HG02852 (cell line): ENCODE results near the gene FHOD3.
A peak's percentile ranks its signal among the peaks of the same experiment; 100 is the strongest.

Source experiments
- ATAC-seq: cut with Tn5 transposase; IDR thresholded peaks from one replicate; pipeline ENCODE4 v1.9.1; 2021; ENCODE audit warnings: mild to moderate bottlenecking, moderate library complexity; ENCODE audit not compliant: unreplicated experiment

FHOD3 gene

DNA sequence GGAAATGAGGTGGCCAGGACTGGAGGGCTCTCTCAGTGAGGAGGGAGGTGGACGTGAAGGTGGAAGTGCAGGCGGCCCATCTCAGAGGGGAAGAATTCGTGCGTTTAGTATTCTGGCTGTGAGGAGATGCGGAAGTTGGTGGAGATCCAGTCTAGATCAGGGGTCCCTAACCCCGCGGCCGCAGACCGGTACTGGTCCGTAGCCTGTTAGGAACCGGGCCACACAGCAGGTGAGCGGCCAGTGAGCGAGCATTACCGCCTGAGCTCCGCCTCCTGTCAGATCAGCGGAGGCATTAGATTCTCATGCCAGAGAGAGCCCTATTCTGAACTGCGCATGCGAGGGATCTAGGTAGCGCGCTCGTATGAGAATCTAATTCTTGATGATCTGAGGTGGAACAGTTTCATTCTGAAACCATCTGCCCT, 1.6 kb upstream of the FHOD3 start:
- no peak for ATAC-seq

DNA sequence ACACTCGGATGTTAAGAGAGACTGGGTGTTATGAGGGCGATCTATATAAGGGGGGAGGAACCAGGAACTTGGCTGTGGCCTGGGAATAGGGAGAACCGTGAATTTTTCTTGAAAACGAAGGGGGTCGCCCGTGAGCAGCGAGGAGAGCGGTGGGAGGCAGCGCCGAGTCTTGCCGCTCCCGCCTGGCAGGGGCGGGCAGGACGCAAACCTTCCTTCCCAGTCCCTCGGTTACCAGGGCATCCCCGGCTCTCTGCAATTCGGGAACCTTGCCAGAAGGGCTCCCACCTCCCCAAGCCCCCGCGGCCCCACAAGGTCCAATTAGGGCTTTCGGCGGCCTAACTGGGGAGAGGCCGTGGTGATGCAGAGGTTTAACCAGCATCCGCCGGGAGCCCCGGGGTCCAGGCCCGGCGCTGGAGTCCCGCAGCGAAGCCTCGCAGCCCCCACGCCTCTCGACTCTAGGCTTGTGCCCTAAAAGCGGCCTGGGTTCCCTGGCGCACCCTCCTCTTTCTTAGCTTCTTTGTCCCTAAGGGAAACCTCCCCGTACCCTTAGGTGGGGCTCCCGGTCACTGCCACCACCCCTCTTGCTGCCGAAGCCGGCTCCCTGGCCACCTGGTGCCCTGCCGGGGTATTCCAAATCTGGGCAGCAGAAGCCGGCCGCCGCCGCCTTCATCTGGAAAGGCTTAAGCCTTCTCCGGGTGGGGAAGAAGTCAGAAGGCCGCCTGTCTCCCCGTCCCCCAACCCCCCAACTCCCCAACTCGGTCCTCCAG, 680 bp upstream of the FHOD3 start:
- ATAC-seq = peak; percentile 16

DNA sequence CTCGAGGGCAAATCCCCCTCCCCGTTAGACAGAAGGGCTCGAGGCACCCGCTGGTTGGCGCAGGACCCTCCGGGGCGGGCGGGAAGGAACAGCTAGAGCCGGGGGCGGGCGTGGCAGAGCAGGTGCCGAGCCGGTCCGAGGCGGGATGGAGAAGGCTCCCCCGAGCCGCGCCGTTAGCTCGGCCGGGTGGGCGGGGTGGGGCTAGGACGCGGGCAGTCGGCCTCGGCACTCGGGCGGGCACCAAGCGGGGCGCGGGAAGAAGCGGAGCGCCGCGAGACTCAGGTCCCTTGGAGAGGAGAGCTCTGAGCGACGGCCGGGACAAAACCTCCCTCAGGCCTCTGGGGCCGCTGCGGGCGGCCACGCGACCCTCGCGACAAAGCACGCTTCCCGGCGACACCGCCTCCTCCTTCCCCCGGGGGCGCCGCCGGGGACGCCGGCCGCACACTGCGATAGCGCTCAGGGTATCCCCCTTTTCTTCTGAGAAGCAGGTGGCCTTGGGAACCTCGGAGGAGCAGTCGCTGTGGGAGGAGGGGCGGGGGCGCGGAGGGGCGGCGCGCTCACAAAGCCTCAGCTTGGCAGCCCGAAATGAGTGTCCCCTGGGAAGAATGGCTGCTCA, 721 bp downstream of the FHOD3 start:
- peak; percentile 27 for ATAC-seq

DNA sequence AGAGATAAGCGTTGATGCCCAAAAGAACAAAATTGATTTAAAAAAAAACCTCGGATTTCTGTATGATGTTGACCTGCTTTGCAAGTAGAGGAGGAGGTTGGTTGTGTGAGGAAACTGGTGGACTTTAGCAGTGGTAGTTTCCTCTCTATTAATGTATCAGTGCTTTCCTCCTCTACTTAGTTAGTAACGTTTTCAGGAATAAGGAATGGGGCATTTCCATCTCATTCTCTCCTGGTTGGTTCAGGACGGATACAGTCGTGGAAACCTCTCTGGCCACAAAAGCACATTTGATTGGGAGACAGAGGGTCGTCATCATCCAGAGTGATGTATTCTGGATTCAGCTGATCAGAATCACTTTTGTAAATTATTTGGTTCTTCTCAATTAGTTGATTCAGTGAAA, 1.5 kb downstream of the FHOD3 start:
- ATAC-seq = no peak

DNA sequence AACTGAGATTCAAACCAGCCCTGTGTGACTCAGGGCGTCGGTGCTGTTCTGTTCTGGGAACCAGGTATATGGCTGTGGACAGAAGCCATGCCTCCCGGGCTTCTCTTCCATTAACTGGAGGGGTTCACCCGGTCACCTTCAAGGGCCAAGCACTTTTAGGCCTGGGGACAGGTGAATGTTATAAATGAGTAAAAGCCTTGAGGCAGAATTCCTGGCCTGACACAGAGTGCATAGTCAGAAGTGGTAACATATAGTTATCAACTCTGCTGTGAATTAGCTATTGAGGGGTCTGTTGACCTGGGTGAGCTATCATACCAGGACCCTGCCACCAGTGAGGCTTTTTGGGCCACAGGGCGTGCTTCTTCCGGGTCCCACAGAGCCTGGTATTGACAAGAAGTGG, 2.7 kb downstream of the FHOD3 start:
- ATAC-seq = no peak

DNA sequence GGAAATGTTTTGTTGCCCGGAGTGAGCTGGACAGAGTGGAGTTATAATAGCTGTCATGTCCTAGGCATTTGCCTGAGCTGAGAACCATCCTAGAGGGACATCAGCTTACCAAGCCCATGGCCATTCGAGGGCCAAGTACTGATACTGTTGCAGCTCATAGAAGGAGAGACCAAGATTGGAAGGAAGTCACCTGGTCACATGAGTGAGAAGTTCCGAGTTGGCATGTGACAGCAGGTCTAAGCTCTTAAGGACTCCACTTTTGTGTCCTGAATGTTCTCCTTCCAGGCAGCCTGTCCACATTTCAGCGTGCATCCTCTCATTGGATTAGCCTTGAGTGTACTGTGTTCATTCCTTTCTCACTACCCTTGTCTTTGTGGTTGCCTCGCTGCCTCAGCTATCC, 4.4 kb downstream of the FHOD3 start:
- no peak for ATAC-seq

DNA sequence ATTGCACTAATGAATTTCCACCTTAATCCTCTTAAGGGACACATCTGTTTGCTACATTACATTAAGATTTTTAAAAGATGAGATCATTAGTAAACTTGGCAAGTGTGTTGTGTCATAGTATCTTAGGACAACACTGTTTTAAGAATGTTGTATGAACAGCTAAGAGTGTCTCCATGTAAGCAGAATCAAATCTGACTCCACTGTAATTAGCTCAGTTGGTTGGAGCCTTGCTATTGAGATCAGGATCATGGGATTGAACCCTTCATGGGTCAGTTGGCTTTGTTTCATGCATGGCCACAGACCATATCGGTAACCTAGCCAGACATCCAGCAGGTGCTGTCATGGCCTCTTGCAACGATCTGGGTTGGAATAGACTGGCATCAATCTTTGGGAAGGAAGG, 5.2 kb downstream of the FHOD3 start:
- ATAC-seq = no peak

DNA sequence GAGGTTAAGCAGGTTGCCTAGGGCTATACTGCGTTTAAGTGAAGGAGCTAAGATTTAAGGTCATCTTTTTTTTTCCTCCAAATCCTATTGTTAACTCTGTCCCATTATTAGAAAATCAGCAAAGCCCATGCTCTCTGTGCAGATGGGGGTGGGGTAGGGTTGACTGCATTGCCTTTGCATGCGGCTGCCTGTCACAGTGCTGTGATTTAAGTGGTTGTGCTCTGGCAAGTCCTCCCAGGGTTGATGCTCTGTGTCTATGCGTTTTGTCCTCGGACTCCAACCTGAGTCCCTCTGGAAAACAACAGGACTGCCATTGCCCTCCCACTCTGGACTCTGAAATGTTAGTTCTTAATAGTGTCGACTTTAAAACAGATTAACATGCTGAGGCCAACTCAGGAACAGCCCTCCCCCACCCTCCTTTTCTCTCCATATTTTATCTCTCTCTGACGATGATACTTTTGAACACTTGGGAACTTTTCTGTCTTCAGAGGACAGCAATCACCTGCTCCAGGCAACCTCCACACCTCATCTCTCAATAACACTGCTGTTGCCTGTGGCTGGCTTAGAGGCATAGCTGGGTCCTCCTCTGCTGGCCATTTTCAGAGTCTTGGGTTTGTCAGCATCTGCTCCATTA, 5.8 kb downstream of the FHOD3 start:
- no peak for ATAC-seq

DNA sequence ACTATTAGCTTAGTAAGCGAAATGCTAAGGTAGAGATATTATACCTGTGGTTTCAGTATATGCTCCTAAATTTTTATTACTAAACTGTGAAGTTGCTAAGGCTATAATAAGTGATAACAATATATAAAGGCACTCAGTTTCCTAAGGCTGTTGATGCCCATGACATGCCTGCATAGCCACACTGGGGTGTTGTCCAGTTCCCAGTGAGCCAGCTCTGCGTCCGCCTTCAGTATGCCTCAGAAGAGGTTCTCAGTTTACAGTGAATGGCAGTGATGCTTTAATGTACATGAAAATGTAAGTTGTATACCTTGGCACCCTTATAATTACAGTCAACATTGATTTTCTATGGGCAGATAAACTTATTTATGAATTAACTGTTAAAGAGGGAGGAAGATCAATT, 7.2 kb downstream of the FHOD3 start:
- ATAC-seq = no peak

DNA sequence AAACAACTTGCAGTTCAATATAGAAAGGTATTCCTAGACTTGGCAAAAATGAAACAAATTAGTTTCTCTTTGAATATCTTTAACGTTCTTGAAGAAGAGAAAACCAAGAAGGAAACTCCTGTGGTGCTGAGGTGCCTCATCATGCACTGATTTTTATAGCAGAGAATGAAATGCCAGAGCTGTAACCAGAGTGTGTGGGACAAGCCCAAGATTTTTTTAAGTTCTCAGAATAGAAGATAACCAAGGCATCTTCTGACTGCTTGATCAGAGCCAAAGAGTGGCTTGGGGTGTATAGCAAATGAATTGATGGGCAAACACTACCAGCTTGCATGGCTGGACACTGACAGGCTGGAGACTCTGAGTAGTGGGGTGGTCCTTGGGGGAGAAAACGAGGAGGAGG, 7.9 kb downstream of the FHOD3 start:
- no peak for ATAC-seq

DNA sequence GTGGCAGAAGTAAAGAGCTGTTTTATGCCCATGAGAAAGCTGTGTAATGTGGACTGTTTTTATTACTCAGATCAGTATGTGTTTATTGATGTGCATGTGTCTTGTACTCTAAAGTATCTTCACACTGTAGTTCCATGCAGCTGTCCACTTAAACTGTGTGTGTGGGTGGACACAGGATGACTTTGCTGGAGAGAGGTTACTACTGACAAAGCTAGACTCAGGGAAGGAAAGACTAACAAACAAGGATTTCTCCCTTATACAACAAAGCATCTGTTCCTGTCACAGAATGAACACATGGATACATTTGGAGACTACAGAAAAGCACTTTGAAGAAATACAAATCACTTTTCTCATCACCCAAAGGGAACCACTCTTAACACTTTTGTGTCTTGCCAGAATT, 10.0 kb downstream of the FHOD3 start:
- ATAC-seq = no peak

DNA sequence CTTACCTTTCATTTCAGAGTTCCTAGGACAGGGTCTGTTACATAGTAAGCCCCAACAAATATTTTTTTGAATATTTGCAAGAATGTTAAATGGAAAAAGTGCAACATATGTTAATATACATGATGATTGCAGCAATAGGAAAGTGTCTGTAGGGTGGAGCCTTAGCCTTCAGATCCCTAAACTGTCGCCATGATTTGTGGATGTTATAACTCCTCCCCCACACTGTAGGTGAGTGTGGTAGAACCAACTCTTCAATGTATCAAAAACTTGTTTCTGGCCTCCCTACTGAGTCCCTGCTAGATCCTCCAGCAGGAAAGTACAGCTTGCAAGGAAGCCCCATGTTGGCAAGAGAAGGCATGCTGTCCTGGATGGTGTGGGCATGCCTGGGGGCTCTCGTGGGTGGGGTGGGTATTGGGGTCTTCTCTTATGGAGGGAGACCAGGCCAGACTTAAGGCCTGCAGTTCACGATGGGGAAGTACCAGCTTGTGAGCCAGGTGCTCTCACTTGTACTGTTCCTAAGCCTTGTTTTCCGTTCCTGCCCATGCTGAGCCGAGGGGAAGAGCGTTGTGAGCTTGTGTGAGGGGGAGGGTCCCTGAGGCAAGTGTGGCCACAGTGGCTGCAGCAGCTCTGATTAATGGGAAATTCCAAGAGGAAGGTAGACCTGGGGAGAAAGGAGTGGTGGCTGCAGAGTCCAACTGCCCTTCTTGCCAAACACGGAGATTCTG, 11.4 kb downstream of the FHOD3 start:
- ATAC-seq = no peak

DNA sequence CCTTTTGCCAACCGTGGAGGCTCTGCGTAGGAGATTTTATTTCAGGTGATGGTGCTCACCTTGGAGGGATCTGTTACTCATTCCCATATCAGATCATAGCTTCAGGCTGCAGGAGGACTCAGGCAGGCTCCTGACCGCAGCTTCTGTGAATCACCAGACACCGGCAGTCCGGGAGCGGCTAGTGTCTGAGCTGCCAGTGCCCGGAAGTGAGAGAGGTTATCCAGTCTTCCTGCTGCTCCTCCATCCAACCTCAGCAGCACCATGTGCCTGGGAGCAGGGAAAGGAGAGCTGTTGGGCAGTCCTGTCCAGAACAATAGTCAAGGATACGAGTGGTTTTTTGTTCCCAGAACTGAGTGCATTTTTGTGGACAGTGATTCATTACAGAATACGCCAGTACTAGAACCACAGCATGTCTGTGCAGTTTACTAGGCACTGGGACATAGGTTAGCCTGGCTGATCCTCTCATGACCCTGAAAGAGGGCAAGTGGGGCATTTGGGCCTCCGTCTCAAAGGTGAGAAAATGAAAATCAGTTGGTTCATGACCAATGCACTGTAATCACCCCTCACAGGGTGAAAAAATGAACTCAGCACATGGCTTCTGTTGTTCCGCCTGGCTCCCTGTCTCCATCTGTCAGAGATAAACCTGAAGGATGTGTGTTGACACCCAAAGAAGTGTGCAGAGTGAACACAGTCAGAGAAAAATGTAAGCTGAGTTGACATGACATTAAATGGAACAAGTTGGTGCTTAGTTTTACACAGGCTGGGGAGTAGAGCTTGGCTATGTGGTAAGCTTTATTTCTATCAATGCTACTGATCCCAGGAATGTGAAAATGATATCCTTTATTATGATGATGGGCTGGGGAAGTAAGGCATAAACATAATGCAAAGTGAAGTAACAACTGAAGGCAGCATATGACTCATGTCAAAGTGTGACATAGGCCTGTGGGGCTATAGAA, 12.2 kb downstream of the FHOD3 start:
- ATAC-seq = no peak

DNA sequence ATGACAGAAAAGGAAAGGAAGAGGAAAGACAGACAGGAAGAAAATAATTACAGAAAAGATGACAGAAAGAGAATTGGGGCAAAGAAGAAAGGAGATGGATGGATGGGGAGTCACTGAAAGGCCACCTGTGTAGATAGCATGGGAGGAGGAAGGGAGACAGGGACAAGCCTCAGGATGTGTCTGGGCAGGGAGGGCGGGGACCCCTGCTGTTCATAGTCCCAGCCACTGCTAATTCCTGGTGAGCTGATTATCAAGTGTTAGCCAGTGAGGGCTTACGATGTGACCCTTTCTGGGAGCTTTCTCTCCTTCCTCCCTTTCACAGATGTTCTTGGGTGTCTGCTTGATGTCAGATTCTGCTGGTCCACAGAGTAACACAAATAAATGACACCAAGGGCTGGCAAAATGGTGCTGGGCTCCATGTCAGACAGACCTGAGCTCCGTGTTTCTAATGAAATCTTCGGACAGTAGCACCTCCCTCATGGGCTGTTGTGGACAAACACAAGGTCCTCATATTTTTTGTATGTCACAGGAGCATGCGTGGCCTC, 13.6 kb downstream of the FHOD3 start:
- ATAC-seq = no peak

DNA sequence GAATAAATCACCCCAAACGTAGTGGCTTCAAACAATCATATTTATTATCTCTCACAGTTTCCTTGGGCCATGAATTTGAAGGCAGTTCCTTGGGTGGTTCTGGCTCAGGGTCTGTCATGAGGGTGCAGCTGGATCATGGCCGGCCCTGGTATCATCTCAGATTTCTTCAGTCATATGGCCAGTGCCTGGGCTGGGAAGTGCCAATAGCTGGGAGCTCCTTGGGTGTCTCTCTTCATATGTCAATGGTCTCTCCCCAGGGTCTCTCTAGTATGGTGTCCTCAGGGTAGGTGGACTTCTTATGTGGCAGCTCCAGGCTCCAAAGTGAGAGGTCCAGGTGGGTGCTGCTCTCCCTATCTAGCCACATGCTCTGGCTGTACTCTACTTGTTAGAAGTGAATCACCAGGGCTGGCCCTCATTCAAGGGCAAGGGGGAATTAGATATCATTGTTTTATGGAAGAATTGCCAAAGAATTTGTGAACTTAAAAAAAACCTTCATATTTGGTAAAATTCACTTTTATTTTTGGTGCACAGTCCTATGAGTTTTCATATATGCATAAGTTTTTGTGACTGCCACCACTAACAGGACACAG, 15.4 kb downstream of the FHOD3 start:
- no peak for ATAC-seq

DNA sequence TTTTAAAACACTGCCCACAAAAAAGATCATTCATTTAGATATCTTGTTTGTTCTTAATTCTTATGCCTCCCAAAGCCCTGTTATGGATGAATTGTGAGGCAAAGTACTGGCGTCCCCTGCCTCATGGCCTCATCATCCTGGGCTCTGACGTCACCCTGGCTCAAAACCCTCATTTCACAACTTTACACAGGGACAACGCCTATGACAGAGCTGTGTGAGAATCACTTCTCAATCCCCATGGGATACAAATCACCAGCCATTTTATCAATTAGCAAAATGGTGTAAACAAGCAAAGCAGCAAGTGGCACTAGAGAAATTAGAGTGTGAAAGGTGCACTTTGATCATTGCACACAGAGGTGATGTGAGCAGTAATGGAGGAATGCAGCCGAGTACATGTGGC, 16.6 kb downstream of the FHOD3 start:
- ATAC-seq = no peak

DNA sequence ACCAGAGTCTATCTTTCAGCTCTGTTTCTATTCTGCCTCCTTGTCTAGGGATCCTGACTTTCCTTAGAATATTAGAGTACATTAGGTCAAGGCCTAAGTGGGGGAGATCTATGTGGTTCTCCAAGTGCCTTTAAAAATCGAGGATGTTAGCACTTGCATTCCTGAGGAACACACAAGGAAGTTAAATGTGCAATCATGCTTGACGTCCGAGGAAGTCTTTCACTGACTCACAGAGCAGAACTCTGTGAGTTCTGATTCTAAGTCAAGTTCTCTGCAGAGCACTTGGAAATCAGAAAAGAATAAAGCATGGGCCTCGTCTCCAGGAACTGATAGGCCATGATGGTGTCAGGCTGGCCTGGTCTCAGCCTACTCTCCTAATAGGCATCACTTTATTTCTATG, 17.2 kb downstream of the FHOD3 start:
- ATAC-seq = no peak

DNA sequence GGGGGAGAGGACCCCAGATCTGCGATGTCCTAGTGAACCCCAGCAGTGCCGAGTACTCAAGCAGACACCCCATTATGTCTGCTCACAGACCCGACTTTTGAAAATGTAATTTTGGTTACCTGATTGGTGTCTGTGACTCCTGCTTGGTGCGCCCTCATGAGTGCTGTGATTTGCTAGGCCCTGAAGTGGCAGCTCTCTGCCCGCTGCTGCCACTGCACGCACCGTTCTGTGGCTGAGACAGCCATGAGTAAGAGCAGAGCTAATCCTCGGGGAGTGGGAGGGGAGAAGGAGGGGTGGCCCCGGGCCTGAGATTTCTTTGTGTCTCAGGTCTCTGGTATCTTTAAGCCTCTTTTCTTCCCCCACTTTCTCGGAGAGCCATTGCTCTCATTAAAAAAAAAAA, 18.2 kb downstream of the FHOD3 start:
- ATAC-seq = no peak

DNA sequence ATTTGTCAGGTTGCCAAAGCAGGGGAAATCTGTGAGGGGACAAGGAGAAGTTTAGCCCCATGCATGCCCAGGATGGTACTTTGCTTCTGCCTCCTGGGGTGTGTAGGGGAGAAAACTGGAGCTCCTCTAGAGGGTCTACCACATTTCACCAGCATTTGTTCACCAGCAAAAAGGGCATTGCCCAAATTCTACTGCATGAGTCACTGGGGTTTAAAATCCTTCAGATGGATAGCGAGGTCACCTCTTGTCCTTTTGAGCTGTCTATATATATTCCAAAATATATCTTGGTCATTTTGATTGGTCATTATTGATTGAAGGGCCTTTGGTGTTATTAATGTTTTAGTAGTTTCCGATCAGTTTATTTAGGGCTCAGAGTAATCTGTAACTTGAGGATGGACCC, 18.7 kb downstream of the FHOD3 start:
- no peak for ATAC-seq
